ENCODE results near the gene SLC35F4.
"Not testable (repeated sequence)": the region's sequence is repeated elsewhere in the genome, so short reads cannot be mapped to it uniquely, and the experiment has no call there.

Gene SLC35F4

DNA sequence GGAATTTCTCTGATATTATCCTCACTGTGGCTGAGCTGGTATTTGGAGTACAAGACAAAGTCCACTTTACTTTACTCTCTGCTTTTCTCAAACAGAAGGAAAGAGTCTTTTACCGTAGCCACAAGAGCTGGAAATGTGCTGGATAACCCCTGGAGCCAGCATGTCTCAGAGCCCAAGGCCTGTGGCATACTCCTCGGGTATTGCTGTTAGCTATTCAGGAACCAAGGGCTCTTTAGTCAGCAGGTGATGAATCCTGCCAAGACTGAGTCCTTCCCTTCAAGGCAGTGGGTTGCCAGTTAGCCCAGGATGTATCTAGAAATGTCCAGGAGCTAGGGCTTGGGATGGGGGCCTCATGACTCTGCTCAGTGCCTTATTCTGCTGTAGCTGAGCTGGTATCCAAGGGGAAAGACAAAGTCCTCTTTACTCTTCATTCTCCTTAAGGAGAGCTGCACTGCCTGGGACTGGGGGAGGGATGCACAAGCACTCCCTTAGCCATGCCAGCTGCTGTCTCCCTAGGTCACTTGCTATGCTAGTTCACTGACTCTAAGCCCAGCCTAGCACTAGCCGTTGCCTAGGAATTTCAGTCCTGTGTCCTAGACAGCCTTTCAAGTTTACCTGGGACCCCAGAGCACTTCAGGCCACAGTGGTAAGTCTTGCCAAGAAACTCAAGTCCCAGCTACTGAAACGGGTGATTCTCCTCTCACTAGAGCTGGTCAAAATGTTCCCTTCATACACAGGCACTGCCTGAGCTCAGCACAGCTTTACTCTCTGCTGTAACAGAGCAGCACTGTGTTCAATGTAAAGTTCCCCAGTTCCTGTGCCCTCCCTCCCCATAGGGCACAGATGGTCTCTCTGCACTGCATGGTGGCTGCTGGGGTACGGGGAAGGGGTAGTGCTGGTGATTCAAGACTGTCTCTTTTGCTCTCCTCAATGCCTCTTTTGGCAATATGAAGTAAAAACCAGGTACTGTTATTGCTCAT lies 136.4 kb downstream of the SLC35F4 start:
- DNase-seq (ENCODE audit: low read depth, low spot score): no peak

- DNase-seq (ENCODE audit: low read depth, low spot score): no peak
Measured at GRCh38 chr14:57725399-57726077, 140.4 kb downstream of the SLC35F4 start.

- not testable (repeated sequence) for DNase-seq (ENCODE audit: low read depth, low spot score)
Measured at GRCh38 chr14:57722141-57722540, 143.8 kb downstream of the SLC35F4 start.

DNA sequence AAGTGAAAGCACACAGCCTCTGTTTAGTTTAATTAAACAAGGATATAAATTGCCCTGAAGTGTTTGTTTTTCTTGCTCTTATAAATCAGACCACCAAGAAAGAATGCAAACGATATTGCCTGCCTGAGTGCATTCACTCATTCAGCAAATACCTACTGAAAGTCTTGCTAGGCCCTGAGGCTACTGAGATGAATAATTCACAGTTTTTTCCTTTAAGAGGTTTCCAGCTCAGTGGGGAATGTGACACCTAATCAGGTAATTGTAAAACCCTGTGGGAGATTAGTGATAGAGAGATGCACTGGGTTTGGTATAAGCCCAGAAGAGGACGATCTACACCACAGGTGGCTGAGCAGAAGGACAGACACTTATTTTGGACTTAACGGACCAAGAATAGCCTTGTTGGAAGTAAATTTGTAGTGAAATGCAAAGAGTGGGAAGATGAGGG lies 151.4 kb downstream of the SLC35F4 start:
- DNase-seq (ENCODE audit: low read depth, low spot score): no peak

GRCh38 chr14:57712698-57713097 lies 153.2 kb downstream of the SLC35F4 start:
- DNase-seq (ENCODE audit: low read depth, low spot score): no peak

DNA sequence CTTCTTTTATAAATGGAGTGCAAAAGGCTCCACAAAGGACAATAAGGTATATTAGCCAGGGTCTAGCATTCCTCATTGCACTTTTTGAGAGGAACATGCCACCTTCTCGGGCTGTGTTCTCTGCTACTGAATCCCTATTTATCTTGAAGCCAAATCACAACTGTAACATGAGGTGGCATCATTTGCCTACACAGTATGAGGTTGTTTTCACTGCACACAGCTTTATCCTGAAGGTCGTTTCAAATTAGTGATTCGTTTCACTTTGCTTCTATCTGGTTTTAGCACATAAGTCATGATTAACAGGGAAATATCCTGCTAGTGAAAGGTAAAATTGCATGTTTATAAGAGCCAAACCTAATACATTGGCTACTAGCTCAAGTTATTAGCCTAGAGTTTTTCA lies 153.8 kb downstream of the SLC35F4 start:
- DNase-seq (ENCODE audit: low read depth, low spot score): no peak

GRCh38 chr14:57709909-57710308 lies 156.0 kb downstream of the SLC35F4 start:
- DNase-seq (ENCODE audit: low read depth, low spot score): no peak

- DNase-seq (ENCODE audit: low read depth, low spot score): not testable (repeated sequence)
Measured at GRCh38 chr14:57709086-57709485, 156.8 kb downstream of the SLC35F4 start.

GRCh38 chr14:57707219-57707618 lies 158.7 kb downstream of the SLC35F4 start:
- no peak for DNase-seq (ENCODE audit: low read depth, low spot score)

DNA sequence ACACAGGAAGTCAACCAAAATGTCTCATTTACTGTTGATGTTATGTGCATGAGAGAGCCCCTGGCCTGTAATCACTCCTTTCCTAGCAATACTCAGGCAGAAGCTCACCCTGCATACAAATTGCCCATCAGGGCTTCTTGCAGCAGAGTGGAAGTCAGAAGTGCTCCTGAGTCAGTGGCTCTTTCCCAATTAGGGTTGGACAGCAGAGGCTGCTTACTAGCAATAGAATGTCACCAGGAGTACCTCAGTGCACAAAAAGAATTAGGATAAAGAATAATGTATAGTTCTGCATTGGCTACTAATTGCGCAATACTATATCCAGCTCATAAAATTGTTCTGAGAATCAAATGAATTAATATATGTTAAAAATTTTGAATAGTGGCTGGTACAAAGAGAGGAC lies 161.1 kb downstream of the SLC35F4 start:
- no peak for DNase-seq (ENCODE audit: low read depth, low spot score)

GRCh38 chr14:57699947-57700346 lies 165.9 kb downstream of the SLC35F4 start:
- no peak for DNase-seq (ENCODE audit: low read depth, low spot score)

- DNase-seq (ENCODE audit: low read depth, low spot score): no peak
Measured at GRCh38 chr14:57692671-57693070, 173.2 kb downstream of the SLC35F4 start.

GRCh38 chr14:57687416-57687815 lies 178.5 kb downstream of the SLC35F4 start:
- no peak for DNase-seq (ENCODE audit: low read depth, low spot score)

GRCh38 chr14:57686304-57686703 lies 179.6 kb downstream of the SLC35F4 start:
- no peak for DNase-seq (ENCODE audit: low read depth, low spot score)

DNA sequence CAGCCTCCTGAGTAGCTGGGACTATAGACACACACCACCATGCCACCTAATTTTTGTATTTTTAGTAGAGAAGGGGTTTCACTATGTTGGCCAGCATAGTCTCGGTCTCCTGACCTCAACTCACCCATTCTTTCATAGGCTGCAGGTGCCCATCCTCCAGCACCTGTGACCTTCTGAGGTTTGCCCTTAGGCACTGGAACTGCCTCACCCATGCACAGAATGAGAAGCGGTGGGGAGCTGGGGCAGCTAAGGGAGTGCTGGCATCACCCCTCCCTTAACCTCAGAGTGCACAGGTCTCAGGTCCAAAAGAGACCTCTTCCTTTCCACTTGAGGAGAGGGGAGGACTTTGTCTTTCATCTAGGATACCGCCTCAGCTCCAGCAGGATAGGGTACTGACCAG lies 194.9 kb downstream of the SLC35F4 start:
- no peak for DNase-seq (ENCODE audit: low read depth, low spot score)

- no peak for DNase-seq (ENCODE audit: low read depth, low spot score)
Measured at GRCh38 chr14:57660208-57660607, 205.7 kb downstream of the SLC35F4 start.

GRCh38 chr14:57659052-57659451 lies 206.8 kb downstream of the SLC35F4 start:
- no peak for DNase-seq (ENCODE audit: low read depth, low spot score)

DNA sequence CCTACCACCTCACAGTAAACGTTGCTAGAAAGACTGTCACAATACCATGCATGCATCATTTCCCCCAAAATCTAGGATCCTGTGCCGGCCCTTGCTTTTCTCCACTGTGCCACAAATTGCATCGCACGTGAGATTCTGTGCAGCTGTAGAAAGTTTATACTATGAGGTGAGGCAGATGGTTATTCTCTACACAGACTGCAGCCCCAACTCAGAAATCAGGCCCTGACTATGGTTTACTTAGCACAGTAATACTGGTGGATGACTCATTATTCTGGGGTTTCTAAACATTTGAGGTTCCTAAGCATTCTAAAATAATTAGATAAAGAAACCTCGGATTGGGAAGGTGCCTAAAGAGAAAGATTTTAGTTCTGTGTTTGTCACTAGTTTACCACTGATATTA lies 208.4 kb downstream of the SLC35F4 start:
- DNase-seq (ENCODE audit: low read depth, low spot score): no peak

DNA sequence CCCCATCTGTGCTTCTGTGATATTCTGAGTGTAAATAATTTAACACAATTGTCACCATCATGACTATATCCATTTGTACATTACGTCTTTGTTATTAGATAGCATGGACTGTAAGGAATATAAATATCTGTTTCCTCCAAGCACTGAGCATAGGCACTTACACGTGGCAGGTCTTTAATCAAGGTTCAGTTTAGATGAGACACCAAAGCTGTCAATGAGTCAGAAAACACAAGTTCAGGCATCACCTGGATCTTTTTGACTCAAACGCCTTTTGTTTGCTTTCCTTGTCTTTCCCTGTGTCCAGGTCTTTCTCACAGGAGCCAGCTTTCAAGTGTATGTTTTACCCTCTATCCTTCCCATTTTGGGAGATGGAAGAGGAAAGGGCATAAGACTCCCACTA lies 209.0 kb downstream of the SLC35F4 start:
- no peak for DNase-seq (ENCODE audit: low read depth, low spot score)

GRCh38 chr14:57652769-57653168 lies 213.1 kb downstream of the SLC35F4 start:
- no peak for DNase-seq (ENCODE audit: low read depth, low spot score)

DNA sequence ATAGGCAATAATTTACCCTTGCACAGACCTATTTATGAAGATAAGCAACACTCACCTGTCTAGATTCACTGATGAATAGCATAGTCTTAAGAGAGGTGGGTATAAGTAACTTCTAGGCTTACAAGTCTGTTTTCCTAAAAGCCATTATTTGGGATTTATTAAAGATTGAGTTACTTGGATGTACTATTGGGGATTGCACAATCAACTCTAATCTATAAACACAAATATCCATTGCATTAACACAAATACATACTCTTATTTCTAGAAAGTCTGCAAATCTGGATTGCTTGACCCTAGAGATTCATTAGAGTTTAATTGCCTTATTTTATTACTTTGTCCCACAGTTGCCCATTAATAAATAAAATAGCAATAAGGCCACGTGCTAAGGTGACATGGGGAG lies 224.1 kb downstream of the SLC35F4 start:
- DNase-seq (ENCODE audit: low read depth, low spot score): no peak

- no peak for DNase-seq (ENCODE audit: low read depth, low spot score)
Measured at GRCh38 chr14:57640036-57640435, 225.9 kb downstream of the SLC35F4 start.

GRCh38 chr14:57637901-57638300 lies 228.0 kb downstream of the SLC35F4 start:
- no peak for DNase-seq (ENCODE audit: low read depth, low spot score)

Data from activated CD4-positive, CD25-positive, alpha-beta regulatory T cell treated with anti-CD3 and anti-CD28 coated beads, Interleukin-2, amount 50 U/mL, for 16 hours (primary cell).